ENCODE measurements around the gene NRAP. TPM values are rescaled to one million over a fixed set of nuclear protein-coding genes. Genes with fewer than 3 reads are reported as not detected.

NRAP gene
- total RNA-seq, 1 experiment from 2014 or later, result not detected

GRCh38 chr10:113592380-113592779 is 71.5 kb downstream of the NRAP start:
- DNase-seq (ENCODE audit: low read depth, low spot score), result no peak
- H3K27ac ChIP-seq (ENCODE audit: low read length), result no peak overlapping the region
- H3K9me3 ChIP-seq (ENCODE audit: control insufficient read depth, insufficient read depth, low read depth, low read length), result no peaks in the 10 kb centered on the region
- H3K27me3 ChIP-seq (ENCODE audit: control insufficient read depth, insufficient read depth, low read length), result peaks cover 30% of the 10 kb centered on the region
- in situ Hi-C loops (cut with HindIII; ENCODE audit: low pct_unique_long_range_greater_than_20kb, low sequenced_read_pairs) (no loop called here), intact Hi-C loops (cut with micrococcal nuclease; ENCODE audit: unreplicated experiment) (no loop called here)
- no peak for ATAC-seq
- H3K4me3 ChIP-seq (ENCODE audit: low read depth in 2 of 2, low read length in 2 of 2), result no peak overlapping the region
- ChIA-PET POLR2A (no interaction called here), CTCF (no interaction called here)
- no peaks in the 10 kb centered on the region for H3K36me3 ChIP-seq (ENCODE audit: control insufficient read depth, insufficient read depth, low read length)
- H3K4me1 ChIP-seq (ENCODE audit: control insufficient read depth, insufficient read depth, low read length), result no peaks in the 10 kb centered on the region
- BruUV-seq (replicated peaks), result no TSS peak
- TF ChIP-seq CTCF (IDR thresholded peaks at IDR 0.05), result no peak
- TF ChIP-seq SIN3A (IDR thresholded peaks at IDR 0.05; ENCODE audit: borderline replicate concordance, insufficient read depth, low read depth, low read length), result no peak
- TF ChIP-seq POLR2AphosphoS5 (IDR thresholded peaks at IDR 0.05; ENCODE audit: low read depth, low read length), result no peak
- TF ChIP-seq REST (IDR thresholded peaks at IDR 0.05; ENCODE audit: insufficient read depth in 1 of 2, low read depth in 2 of 2, low read length in 1 of 2), result no peak
- no peak for TF ChIP-seq TCF7L2 (IDR thresholded peaks at IDR 0.05; ENCODE audit: low read depth, low read length)

- H3K9me3 ChIP-seq (ENCODE audit: control insufficient read depth, insufficient read depth, low read depth, low read length), result no peaks in the 10 kb centered on the region
- no peaks in the 10 kb centered on the region for H3K4me1 ChIP-seq (ENCODE audit: control insufficient read depth, insufficient read depth, low read length)
- H3K4me3 ChIP-seq (ENCODE audit: low read depth in 2 of 2, low read length in 2 of 2), result no peak overlapping the region
- no peak overlapping the region for H3K27ac ChIP-seq (ENCODE audit: low read length)
- no peaks in the 10 kb centered on the region for H3K36me3 ChIP-seq (ENCODE audit: control insufficient read depth, insufficient read depth, low read length)
- POLR2A ChIA-PET, result no interaction called here
- BruUV-seq (replicated peaks), result no TSS peak
- intact Hi-C loops (cut with micrococcal nuclease; ENCODE audit: unreplicated experiment), result no loop called here
- in situ Hi-C loops (cut with HindIII; ENCODE audit: low pct_unique_long_range_greater_than_20kb, low sequenced_read_pairs), result no loop called here
- TF ChIP-seq TCF7L2 (IDR thresholded peaks at IDR 0.05; ENCODE audit: low read depth, low read length) (no peak), CTCF (IDR thresholded peaks at IDR 0.05) (no peak), SIN3A (IDR thresholded peaks at IDR 0.05; ENCODE audit: borderline replicate concordance, insufficient read depth, low read depth, low read length) (no peak), REST (IDR thresholded peaks at IDR 0.05; ENCODE audit: insufficient read depth in 1 of 2, low read depth in 2 of 2, low read length in 1 of 2) (no peak), POLR2AphosphoS5 (IDR thresholded peaks at IDR 0.05; ENCODE audit: low read depth, low read length) (no peak)
- H3K27me3 ChIP-seq (ENCODE audit: control insufficient read depth, insufficient read depth, low read length), result peaks cover 18% of the 10 kb centered on the region
- CTCF ChIA-PET, result no interaction called here
- DNase-seq (ENCODE audit: low read depth, low spot score), result no peak
- ATAC-seq, result no peak
These were observed 73.3 kb downstream of the NRAP start for GRCh38 chr10:113590581-113590980.

All from Panc1 (cell line).